NCI-H128 (cell line): Measurements from ENCODE around the gene CHD9.
"Not testable (repeated sequence)": the region's sequence is repeated elsewhere in the genome, so short reads cannot be mapped to it uniquely, and the experiment has no call there.

ENCODE experiments used
- DNase-seq: peaks from one replicate; lab custom pipeline; 2025; ENCODE audit not compliant: unreplicated experiment; lab: John Stamatoyannopoulos, UW

The CHD9 gene, protein sequence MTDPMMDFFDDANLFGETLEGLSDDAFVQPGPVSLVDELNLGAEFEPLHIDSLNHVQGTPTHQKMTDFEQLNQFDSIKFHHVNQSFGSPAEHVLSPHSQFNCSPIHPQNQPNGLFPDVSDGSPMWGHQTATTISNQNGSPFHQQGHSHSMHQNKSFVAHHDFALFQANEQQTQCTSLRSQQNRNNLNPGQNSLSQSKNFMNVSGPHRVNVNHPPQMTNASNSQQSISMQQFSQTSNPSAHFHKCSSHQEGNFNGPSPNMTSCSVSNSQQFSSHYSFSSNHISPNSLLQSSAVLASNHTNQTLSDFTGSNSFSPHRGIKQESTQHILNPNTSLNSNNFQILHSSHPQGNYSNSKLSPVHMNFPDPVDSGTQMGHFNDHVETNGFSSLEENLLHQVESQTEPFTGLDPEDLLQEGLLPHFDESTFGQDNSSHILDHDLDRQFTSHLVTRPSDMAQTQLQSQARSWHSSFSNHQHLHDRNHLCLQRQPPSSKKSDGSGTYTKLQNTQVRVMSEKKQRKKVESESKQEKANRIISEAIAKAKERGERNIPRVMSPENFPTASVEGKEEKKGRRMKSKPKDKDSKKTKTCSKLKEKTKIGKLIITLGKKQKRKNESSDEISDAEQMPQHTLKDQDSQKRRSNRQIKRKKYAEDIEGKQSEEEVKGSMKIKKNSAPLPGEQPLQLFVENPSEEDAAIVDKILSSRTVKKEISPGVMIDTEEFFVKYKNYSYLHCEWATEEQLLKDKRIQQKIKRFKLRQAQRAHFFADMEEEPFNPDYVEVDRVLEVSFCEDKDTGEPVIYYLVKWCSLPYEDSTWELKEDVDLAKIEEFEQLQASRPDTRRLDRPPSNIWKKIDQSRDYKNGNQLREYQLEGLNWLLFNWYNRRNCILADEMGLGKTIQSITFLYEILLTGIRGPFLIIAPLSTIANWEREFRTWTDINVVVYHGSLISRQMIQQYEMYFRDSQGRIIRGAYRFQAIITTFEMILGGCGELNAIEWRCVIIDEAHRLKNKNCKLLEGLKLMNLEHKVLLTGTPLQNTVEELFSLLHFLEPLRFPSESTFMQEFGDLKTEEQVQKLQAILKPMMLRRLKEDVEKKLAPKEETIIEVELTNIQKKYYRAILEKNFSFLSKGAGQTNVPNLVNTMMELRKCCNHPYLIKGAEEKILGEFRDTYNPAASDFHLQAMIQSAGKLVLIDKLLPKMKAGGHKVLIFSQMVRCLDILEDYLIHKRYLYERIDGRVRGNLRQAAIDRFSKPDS (N-terminal part only)

DNA sequence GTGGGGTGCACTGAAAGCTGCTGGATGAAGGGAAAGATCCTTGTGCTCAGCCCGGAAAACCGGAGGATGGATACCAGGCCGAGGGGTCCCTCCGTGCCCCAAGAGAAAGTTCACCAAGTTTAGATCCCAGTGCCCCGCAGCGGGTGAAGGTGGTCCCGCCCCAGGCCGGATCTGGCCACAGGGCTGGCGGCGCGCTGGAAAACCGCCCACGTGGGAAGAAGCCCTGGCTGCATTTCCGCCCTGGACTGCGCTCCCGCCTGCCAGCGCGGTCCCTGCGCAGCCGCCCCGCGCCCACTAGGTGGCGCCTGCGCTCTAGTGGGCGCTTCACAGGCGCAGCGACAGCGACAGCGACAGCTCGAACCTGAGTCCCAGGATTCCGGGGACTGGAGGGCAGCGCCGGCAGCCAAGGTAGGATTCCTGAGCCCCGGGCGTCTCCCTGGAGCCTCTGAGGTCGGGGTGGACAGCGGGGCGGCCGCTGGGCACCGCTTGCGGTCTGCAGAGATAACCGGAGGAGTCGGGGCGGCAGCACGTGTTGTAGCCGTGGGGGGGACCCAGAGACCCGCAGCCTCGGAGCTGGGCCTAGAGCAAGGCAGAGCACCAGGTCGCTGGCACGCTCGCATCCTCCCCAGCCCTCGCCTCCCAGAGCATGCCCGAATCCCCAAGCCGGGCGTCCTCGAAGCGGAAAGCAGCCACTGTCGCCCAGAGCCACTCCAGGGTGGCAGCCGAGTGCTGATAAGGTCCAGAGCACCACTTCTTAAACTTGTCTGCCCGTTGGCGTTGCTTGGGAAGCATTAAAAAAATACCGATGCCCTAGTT is at the start of gene CHD9:
Gene CHD9 (plus strand): TSS at position 322 of the 816 bp plus-strand sequence. CDS start 101,099 bp downstream, outside the sequence.
- peak; percentile 47 for DNase-seq

DNA sequence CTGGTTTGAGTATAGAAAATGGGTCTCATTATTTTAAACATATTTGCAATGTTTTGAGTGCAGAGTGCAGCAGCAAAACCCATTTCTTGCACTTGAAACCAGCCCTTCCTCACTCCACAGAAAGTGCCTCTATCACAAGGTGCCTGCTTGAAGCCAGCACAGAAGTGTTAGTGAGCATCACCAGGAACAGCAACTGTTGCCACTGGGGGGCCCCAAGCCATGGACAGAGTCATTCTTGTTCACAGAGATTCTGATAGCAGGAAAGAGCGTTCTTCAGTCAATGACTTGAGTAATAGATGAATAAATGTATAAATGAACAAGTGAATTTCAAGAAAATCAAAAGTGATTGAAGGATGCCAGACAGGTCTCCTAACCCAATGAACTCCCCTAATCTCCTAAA is 47.7 kb upstream of the CHD9 start:
- DNase-seq: no peak

DNA sequence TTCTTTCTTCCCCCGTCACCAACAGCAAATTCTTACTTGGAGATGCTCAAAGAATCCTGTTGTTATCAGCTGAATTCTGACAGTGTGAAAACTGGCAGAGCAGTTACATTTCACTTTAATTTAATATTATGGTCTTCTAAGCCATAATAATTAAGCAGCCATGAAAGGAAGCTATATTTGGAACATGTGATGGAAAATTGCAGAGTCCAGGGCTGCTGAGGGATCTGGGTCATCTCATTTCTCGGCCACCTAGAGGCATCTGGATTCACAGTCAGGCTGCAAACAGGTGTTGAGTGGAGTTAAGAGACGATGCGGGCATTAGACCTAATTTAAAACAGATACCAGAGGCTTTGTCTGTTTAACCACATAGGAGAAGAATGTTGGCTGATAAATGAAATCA is 40.5 kb upstream of the CHD9 start:
- no peak for DNase-seq

DNA sequence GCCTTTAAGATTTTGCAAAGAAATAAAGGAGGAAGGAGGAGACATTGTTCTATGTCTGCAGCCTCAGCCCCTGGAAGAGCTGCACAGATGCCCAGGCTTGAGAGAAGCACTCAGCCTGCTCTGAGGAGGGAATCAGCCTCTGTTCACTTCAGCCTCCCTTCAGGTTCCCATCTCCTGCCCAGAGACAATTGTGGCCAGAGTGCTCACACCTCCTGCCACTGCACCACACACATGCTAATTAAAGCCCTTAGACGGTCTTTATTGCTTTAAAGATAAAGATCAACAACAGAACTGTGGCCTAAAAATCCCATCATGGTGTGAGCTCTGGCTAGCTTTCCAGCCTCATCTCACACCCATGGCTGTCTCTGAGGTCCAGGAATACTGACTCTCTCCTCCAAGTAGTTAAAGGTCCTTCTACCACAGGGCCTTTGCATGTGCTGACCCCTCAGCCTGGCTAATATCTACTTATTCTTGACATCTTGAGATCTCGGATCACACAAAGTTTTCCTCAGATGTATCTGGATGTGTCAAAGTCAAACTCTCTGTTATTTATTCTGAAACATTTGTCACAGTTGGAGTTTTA is 35.9 kb upstream of the CHD9 start:
- DNase-seq: no peak

DNA sequence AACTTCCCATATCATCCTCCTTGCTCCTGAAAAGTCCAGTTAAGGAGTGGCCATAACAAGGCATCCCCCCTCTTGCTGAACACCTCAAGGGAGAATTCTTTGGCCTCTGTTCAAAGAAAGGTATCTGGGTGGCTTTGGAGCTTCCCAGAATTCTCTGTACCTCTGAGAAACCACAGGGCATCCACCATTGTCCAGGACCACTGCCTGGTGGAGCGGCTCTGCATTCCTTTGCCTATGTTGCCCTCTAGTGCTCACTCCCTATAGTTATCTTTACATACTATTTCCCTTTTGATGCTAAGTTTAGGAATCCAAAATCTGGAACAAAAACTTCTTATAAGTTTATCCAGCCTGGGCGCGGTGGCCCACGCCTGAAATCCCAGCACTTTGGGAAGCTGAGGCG is 32.4 kb upstream of the CHD9 start:
- DNase-seq: no peak

DNA sequence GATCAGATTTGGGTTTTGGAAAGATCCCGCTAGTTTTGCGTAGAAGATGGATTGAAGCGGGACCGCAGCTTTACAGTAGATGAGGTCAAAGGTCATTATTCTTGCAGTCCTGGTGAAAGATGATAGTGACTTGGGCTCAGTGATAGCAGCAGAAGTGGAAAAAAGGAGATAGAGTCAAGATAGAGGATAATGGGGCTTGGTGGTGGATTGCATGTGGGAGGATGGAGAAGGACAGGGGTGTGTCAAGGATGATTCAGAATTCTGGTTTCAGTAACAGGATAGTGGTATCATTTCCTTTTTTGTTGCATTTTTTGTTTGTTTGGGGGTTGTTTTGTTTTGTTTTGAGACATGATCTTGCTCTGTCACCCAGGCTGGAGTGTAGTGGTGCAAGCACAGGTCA is 30.7 kb upstream of the CHD9 start:
- no peak for DNase-seq

DNA sequence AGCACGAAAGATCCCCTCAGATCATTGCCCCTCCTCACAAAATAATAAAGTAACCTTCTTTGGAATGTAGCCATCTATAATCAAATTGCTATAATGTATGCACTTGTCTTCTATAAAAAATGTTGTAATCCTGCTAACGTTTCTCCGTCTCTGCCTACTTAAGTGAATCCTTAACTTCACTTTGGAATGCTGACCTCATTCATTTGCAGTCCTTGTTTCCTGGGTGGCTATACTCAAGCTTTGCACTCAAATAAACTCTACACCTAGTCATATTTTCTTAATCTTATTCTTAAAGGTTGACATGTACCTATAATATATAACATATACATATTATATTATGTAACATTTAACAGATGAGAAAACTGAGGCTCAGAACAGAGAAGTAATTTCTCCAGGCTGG is 24.8 kb upstream of the CHD9 start:
- DNase-seq: no peak

DNA sequence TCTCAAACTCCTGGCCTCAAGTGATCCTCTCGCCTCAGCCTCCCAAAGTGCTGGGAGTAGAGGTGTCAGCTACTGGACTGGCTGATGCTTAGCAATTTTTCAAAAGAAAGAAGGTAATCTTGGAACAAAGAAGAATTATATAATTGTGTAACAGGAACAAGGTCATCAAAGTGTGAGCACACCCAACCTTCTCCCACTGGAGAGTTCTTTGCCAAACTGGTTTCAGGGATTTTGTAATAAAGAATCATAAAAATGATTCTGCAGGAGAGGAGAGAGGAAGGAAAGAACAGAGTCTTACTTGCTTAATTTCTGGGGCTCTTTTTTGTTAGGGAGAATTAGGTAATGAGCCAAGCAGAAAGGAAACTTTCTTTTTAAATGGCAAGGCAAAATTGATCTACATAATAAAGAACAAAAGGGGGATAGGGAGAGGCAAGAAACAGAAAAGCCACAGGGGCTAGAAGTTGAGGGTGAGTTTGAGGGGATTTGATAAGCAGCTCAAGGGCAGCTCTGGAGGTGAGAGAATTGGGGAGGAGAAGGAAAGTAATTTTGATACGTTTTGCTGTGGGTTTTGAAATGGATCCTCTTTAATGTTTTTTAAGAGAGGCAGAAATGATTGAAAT is 23.4 kb upstream of the CHD9 start:
- DNase-seq: no peak

DNA sequence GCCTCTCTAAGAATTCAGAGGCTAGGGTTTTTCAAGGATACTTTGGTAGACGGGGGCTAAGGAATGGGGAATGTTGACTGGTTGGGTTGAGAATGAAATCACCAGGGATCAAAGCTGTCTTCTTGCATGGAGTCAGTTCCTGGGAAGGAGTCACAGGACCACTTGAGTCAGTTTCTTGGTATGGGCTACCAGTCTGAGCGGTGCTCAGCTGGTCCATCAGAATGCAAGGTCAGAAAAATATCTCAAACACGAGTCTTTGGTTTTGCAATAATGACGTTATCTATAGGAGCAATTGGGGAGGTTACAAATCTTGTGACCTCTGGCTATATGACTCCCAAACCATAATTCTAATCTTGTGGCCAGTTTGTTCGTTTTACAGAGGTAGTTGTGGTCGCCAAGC is 20.5 kb upstream of the CHD9 start:
- DNase-seq: no peak

DNA sequence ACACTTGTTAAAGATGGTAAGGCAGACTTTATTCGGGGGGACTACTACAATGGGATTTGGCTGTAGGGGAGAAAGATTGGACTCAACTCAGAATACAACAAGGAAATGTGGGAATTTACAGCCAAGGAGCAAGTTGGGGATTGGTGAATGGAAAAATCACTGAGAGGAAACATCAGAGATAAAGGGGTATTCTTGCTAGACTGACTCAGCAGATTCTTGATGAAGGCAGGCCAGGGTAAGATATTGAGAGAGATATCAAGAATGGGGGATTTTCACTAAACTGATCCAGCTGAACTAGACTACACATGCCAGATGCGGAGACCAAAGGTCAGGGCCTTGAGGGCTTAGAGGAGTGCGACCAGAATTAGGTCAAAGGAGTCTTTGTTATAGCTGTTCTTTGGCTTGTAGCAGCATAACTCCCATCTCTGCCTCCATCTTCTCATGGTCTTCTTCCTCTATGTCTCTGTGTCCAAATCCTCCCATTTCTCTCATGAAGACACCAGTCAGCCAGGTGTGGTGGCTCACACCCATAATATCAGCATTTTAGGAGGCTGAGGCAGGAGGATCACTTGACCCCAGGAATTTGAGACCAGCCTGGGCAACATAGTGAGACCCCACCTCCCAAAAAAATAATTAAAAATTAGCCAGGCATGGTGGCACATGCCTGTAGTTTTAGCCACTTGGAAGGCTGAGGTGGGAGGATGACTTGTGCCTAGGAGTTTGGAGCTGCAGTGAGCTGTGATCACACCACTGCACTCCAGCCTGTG is 19.4 kb upstream of the CHD9 start:
- DNase-seq: no peak

DNA sequence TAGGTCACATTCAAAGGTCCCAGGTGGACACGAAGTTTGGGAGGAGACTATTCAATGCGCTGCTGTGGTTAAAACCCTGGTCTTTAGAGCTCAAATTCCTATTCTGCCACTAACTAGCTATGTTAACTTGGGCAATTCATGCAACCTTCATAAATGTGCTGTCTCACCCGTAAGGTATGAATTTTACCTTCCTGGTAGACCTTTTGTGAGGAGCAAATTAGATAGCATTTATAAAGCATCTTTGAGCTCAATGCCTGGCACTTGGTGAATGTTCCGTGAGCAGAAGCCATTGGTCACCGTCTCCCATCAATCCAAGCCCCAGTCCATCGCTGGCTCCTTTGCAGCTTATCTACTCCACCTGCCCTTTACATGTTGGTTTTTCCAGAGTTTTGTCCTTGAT is 18.7 kb upstream of the CHD9 start:
- DNase-seq: no peak

DNA sequence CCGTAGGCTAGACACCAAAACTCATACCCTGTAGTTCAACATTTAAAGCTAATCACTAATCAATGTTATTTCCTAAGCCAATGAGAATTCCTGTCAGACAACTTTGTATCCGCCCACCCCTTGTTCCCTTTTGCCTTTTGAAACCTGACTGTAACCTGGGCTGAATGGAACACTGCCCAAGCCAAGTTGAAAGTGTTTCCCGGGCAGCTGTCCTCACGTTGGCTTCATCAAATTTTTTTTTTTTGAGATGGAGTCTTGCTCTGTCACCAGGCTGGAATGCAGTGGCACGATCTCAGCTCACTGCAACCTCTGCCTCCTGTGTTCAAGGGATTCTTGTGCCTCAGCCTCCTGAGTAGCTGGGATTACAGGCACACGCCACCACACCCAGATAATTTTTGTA is 18.1 kb upstream of the CHD9 start:
- DNase-seq: not testable (repeated sequence)

DNA sequence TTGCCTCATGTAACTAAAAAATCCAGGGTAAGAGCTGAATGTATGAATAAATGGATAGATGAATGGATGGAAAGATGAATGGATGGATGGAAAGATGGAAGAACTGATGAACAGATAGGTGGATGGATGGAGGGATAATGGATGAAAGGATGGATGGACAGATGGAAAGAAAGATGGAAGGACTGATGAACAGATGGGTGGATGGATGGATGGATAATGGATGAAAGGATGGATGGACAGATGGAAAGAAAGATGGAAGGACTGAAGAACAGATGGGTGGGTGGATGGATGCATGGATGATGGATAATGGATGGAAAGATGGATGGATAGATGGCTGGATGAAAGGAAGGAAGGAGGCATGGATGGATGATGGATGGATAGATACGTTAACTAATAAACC is 14.0 kb upstream of the CHD9 start:
- no peak for DNase-seq

DNA sequence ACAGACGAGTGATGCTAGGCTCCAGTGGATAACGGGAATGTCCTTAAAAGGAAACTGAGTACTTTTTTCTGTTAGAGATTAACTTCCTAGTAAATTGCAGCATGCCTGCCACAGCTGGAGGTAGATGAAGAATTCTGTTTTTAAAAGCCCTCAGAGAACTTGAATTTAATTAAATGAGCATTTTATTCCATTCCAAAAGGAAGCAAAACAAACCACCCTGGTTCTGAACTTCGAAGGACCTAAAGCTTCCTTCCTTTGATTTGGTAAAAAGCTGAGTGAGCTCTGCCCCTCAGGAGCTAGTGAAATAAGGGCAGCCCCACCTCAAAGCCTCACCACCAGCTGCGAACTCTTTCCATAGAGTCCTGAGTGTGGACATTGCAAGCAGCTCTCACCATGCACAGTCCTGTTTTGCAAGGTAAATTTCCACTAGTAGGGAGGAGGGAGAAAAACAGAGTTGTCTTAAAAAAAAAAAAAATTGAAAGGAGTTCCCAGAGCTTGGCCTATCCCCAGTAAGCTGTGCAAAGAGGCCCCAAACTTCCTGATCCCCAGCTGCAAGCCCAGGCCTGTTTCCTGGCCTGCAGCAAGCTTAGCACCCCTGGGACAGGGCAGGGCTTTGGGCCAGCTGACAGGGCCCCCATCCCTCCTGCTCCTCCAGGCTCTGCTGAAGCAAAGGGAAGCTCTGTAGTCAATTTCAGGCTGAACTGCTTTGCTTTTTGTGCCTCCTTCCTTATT is 13.3 kb upstream of the CHD9 start:
- no peak for DNase-seq

DNA sequence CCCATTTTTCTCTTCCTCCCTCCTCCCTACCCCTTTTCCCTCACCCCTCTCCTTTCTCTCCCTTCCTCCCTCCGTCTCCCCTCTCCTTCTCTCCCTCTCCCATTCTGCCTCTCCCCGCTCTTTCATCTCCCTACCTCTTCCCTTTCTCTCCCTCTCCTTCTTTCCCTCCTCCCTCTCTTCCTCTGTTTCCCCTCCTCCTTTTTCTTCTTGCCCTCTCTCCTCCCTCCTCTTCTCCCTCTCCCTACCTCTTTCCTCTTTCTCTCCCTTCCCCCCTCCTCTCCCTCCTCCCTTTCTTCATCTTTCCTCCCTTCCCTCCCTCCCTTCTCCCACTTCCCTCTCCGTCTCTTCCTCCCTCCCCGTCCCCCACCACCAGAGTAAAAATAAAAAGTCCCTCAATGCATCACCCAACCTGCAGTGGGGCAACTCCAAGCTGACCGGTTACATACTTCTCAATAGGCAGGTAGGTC is 12.5 kb upstream of the CHD9 start:
- no peak for DNase-seq

DNA sequence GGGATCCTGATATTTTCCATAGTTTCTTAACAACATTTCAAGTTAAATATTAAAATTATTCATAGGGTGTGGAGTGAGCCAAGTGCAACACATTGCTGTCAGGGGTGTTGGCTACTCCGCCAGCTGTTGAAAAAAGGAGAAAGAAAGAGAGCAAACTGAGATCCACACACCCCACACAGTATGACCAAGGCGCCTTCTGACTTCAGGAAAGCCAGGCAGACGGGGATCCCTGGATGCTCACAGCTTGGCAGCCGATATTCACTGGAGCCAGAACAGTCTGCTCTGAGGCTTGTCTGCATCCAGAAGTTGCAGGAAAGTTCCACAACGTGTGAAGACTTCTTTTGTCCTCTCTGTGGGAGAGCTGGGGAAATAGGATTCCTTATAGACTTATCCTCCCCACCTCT is 11.4 kb upstream of the CHD9 start:
- DNase-seq: no peak

DNA sequence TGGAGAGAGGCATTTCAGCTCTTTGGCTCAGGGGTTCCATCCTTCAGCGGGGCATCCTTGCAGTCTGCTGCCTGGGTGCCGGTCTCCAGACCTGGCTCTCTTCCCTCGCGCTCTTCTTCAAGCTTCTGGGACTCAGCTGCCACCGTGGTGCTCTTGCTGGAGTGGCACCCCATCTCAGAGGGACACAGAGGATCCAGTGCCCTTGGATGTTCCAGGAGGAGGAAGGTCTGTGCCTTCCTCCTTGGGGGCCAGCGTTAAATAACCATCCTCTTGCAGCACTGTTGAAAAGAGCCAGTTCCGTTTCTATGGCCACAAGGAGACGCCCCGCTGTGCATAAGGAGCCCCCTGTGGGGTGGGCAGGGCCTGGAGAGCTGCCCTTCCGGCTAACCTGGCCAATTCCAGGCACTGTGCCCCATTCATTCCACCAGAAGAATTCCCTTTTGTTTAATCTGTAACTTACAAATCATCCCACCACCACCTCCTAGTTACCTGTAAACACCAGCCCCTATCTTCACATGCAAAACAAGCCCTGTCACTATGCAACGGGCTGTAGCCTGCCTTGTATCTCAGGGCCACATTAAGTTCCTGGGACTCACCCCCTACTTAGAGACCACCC is 10.7 kb upstream of the CHD9 start:
- no peak for DNase-seq
